HEK293 (cell line): Measurements from ENCODE around the gene HDLBP.
A peak's percentile ranks its signal among the peaks of the same experiment; 100 is the strongest.

Source experiments
- GLIS2 ChIP-seq: fragments of 450-650 bp; formaldehyde crosslinking; IDR thresholded peaks from 2 replicates; pipeline ENCODE4 v1.5.1; 2016; ENCODE audit warnings: missing biosample characterization, missing genetic modification characterization
- KLF10 ChIP-seq: fragments of 450-650 bp; IDR thresholded peaks from 2 replicates; pipeline ENCODE4 v1.5.1; 2018; ENCODE audit warnings: missing biosample characterization, mild to moderate bottlenecking, missing genetic modification characterization
- OVOL3 ChIP-seq: fragments of 450-650 bp; formaldehyde crosslinking; IDR thresholded peaks from 2 replicates; pipeline ENCODE4 v1.5.1; 2016; ENCODE audit warnings: missing biosample characterization, missing genetic modification characterization
- PATZ1 ChIP-seq: fragments of 450-650 bp; formaldehyde crosslinking; IDR thresholded peaks from 2 replicates; pipeline ENCODE4 v1.5.1; 2016; ENCODE audit warnings: missing biosample characterization, missing genetic modification characterization
- PRDM1 ChIP-seq: fragments of 450-650 bp; formaldehyde crosslinking; IDR thresholded peaks from 2 replicates; pipeline ENCODE4; 2016; ENCODE audit warnings: missing biosample characterization, missing genetic modification characterization
- RBAK ChIP-seq: fragments of 450-650 bp; formaldehyde crosslinking; IDR thresholded peaks from 2 replicates; pipeline ENCODE4 v1.5.1; 2016; ENCODE audit warnings: missing biosample characterization, missing genetic modification characterization
- SP3 ChIP-seq: fragments of 450-650 bp; formaldehyde crosslinking; IDR thresholded peaks from 2 replicates; pipeline ENCODE4 v1.5.1; 2016; ENCODE audit warnings: missing biosample characterization, missing genetic modification characterization
- ZBTB7A ChIP-seq: fragments of 450-650 bp; formaldehyde crosslinking; IDR thresholded peaks from 2 replicates; pipeline ENCODE4 v1.5.1; 2016; ENCODE audit warnings: low read depth, missing biosample characterization, missing genetic modification characterization
- ZBTB8A ChIP-seq: fragments of 450-650 bp; formaldehyde crosslinking; IDR thresholded peaks from 2 replicates; pipeline ENCODE4 v1.5.1; 2016; ENCODE audit warnings: missing biosample characterization, missing genetic modification characterization
- ZFP3 ChIP-seq: fragments of 450-650 bp; formaldehyde crosslinking; IDR thresholded peaks from 2 replicates; pipeline ENCODE4 v1.5.1; 2016; ENCODE audit warnings: low read depth, missing biosample characterization, missing genetic modification characterization
- ZNF10 ChIP-seq: fragments of 450-650 bp; formaldehyde crosslinking; IDR thresholded peaks from 2 replicates; pipeline ENCODE4 v1.5.1; 2017; ENCODE audit warnings: missing biosample characterization, missing genetic modification characterization
- ZNF169 ChIP-seq: fragments of 450-650 bp; formaldehyde crosslinking; IDR thresholded peaks from 2 replicates; pipeline ENCODE4 v1.5.1; 2016; ENCODE audit warnings: missing biosample characterization, missing genetic modification characterization
- ZNF18 ChIP-seq: fragments of 450-650 bp; formaldehyde crosslinking; IDR thresholded peaks from 2 replicates; pipeline ENCODE4 v1.5.1; 2016; ENCODE audit warnings: missing biosample characterization, missing genetic modification characterization
- ZNF184 ChIP-seq: fragments of 450-650 bp; IDR thresholded peaks from 2 replicates; pipeline ENCODE4 v1.5.1; 2018; ENCODE audit warnings: missing biosample characterization, mild to moderate bottlenecking, missing genetic modification characterization
- ZNF211 ChIP-seq: fragments of 450-650 bp; formaldehyde crosslinking; IDR thresholded peaks from 2 replicates; pipeline ENCODE4 v1.5.1; 2016; ENCODE audit warnings: low read depth, missing biosample characterization, missing genetic modification characterization
- ZNF354C ChIP-seq: fragments of 450-650 bp; formaldehyde crosslinking; IDR thresholded peaks from 2 replicates; pipeline ENCODE4 v1.5.1; 2016; ENCODE audit warnings: missing biosample characterization, missing genetic modification characterization, low read depth, borderline replicate concordance
- ZNF600 ChIP-seq: fragments of 450-650 bp; formaldehyde crosslinking; IDR thresholded peaks from 2 replicates; pipeline ENCODE4 v1.5.1; 2016; ENCODE audit warnings: missing biosample characterization, missing genetic modification characterization
- ZNF610 ChIP-seq: fragments of 450-650 bp; formaldehyde crosslinking; IDR thresholded peaks from 2 replicates; pipeline ENCODE4 v1.5.1; 2016; ENCODE audit warnings: missing biosample characterization, missing genetic modification characterization, borderline replicate concordance
- ZNF654 ChIP-seq: fragments of 450-650 bp; formaldehyde crosslinking; IDR thresholded peaks from 2 replicates; pipeline ENCODE4 v1.5.1; 2016; ENCODE audit warnings: low read depth, missing biosample characterization, missing genetic modification characterization
- TF ChIP-seq, protein P1 (sequence below): fragments of 450-650 bp; formaldehyde crosslinking; IDR thresholded peaks from 2 replicates; pipeline ENCODE4 v1.5.1; 2016; ENCODE audit warnings: missing biosample characterization, missing genetic modification characterization
- TF ChIP-seq, protein P2 (sequence below): fragments of 450-650 bp; formaldehyde crosslinking; IDR thresholded peaks from 2 replicates; pipeline ENCODE4 v1.5.1; 2017; ENCODE audit warnings: missing biosample characterization, mild to moderate bottlenecking, missing genetic modification characterization, moderate library complexity
- TF ChIP-seq, protein P3 (sequence below): fragments of 450-650 bp; formaldehyde crosslinking; IDR thresholded peaks from 2 replicates; pipeline ENCODE4 v1.5.1; 2017; ENCODE audit warnings: missing biosample characterization, missing genetic modification characterization
- TF ChIP-seq, protein P4 (sequence below): fragments of 450-650 bp; formaldehyde crosslinking; IDR thresholded peaks from 2 replicates; pipeline ENCODE4 v1.5.1; 2016; ENCODE audit warnings: missing biosample characterization, missing genetic modification characterization

HDLBP gene

GRCh38 chr2:241354668-241355658 lies 39.5 kb upstream of the HDLBP start (continued):
- TF ChIP-seq ZNF18 (tag by site-specific recombination) (no peak), ZNF610 (tag by site-specific recombination) (no peak), ZNF354C (tag by site-specific recombination) (no peak), ZNF654 (tag by site-specific recombination) (0 out of 2 replicates have a peak, but pooled peaks have one; percentile 6), ZNF211 (tag by site-specific recombination) (no peak), ZNF184 (tag by site-specific recombination) (no peak), ZNF169 (tag by site-specific recombination) (no peak), SP3 (tag by site-specific recombination) (peak; percentile 56), GLIS2 (peak; percentile 55), OVOL3 (tag by site-specific recombination) (no peak), PATZ1 (peak; percentile 43; the same call in 1 of the 2 replicates), ZFP3 (tag by site-specific recombination) (peak; percentile 97), ZBTB8A (peak; percentile 95), KLF10 (tag by site-specific recombination) (no peak), PRDM1 (tag by site-specific recombination) (0 out of 2 replicates have a peak, but pooled peaks have one; percentile 36), ZBTB7A (tag by site-specific recombination) (no peak), ZNF10 (tag by site-specific recombination) (no peak), ZNF600 (tag by site-specific recombination) (peak; percentile 78), RBAK (no peak)
- TF ChIP-seq, protein P1, sequence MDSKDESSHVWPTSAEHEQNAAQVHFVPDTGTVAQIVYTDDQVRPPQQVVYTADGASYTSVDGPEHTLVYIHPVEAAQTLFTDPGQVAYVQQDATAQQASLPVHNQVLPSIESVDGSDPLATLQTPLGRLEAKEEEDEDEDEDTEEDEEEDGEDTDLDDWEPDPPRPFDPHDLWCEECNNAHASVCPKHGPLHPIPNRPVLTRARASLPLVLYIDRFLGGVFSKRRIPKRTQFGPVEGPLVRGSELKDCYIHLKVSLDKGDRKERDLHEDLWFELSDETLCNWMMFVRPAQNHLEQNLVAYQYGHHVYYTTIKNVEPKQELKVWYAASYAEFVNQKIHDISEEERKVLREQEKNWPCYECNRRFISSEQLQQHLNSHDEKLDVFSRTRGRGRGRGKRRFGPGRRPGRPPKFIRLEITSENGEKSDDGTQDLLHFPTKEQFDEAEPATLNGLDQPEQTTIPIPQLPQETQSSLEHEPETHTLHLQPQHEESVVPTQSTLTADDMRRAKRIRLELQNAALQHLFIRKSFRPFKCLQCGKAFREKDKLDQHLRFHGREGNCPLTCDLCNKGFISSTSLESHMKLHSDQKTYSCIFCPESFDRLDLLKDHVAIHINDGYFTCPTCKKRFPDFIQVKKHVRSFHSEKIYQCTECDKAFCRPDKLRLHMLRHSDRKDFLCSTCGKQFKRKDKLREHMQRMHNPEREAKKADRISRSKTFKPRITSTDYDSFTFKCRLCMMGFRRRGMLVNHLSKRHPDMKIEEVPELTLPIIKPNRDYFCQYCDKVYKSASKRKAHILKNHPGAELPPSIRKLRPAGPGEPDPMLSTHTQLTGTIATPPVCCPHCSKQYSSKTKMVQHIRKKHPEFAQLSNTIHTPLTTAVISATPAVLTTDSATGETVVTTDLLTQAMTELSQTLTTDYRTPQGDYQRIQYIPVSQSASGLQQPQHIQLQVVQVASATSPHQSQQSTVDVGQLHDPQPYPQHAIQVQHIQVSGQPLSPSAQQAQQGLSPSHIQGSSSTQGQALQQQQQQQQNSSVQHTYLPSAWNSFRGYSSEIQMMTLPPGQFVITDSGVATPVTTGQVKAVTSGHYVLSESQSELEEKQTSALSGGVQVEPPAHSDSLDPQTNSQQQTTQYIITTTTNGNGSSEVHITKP = peak; percentile 31; the same call in 1 of the 2 replicates
- TF ChIP-seq, protein P2, sequence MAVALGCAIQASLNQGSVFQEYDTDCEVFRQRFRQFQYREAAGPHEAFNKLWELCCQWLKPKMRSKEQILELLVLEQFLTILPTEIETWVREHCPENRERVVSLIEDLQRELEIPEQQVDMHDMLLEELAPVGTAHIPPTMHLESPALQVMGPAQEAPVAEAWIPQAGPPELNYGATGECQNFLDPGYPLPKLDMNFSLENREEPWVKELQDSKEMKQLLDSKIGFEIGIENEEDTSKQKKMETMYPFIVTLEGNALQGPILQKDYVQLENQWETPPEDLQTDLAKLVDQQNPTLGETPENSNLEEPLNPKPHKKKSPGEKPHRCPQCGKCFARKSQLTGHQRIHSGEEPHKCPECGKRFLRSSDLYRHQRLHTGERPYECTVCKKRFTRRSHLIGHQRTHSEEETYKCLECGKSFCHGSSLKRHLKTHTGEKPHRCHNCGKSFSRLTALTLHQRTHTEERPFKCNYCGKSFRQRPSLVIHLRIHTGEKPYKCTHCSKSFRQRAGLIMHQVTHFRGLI = peak; percentile 86
- TF ChIP-seq, protein P3, sequence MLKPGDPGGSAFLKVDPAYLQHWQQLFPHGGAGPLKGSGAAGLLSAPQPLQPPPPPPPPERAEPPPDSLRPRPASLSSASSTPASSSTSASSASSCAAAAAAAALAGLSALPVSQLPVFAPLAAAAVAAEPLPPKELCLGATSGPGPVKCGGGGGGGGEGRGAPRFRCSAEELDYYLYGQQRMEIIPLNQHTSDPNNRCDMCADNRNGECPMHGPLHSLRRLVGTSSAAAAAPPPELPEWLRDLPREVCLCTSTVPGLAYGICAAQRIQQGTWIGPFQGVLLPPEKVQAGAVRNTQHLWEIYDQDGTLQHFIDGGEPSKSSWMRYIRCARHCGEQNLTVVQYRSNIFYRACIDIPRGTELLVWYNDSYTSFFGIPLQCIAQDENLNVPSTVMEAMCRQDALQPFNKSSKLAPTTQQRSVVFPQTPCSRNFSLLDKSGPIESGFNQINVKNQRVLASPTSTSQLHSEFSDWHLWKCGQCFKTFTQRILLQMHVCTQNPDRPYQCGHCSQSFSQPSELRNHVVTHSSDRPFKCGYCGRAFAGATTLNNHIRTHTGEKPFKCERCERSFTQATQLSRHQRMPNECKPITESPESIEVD = no peak
- TF ChIP-seq, protein P4, sequence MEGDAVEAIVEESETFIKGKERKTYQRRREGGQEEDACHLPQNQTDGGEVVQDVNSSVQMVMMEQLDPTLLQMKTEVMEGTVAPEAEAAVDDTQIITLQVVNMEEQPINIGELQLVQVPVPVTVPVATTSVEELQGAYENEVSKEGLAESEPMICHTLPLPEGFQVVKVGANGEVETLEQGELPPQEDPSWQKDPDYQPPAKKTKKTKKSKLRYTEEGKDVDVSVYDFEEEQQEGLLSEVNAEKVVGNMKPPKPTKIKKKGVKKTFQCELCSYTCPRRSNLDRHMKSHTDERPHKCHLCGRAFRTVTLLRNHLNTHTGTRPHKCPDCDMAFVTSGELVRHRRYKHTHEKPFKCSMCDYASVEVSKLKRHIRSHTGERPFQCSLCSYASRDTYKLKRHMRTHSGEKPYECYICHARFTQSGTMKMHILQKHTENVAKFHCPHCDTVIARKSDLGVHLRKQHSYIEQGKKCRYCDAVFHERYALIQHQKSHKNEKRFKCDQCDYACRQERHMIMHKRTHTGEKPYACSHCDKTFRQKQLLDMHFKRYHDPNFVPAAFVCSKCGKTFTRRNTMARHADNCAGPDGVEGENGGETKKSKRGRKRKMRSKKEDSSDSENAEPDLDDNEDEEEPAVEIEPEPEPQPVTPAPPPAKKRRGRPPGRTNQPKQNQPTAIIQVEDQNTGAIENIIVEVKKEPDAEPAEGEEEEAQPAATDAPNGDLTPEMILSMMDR (tag by site-specific recombination) = peak; percentile 64
- TF ChIP-seq, all 188 proteins: peak for 29
